Smooth muscle cell (in vitro differentiated cells): Measurements from ENCODE around the gene DGKH. TPM values are rescaled to one million over a fixed set of nuclear protein-coding genes. Genes with fewer than 3 reads are reported as not detected.

Experiments
- DNase-seq: peaks from one replicate; lab custom pipeline; 2025; ENCODE audit not compliant: unreplicated experiment; lab: John Stamatoyannopoulos, UW
- H2AFZ ChIP-seq: fragments of 200-600 bp; sonication (generic); 2 replicates; pipeline ENCODE4 v1.6.0; 2016; ENCODE audit warnings: antibody characterized with exemption, low read depth, mild to moderate bottlenecking
- H3F3A ChIP-seq: fragments of 200-600 bp; sonication (generic); 2 replicates; pipeline ENCODE4 v1.6.0; 2017; ENCODE audit warnings: antibody characterized with exemption, low read depth
- H3K27ac ChIP-seq: fragments of 200-600 bp; sonication (generic); 2 replicates; pipeline ENCODE4 v1.5.1; 2016; ENCODE audit warnings: low read depth, mild to moderate bottlenecking
- H3K27me3 ChIP-seq: fragments of 200-600 bp; sonication (generic); 2 replicates; pipeline ENCODE4 v1.6.1; 2016; ENCODE audit warnings: low read depth, mild to moderate bottlenecking
- H3K36me3 ChIP-seq: fragments of 200-600 bp; sonication (generic); 2 replicates; pipeline ENCODE4 v1.5.1; 2016; ENCODE audit warnings: low read depth
- H3K4me1 ChIP-seq: fragments of 200-600 bp; sonication (generic); 2 replicates; pipeline ENCODE4 v1.5.1; 2016; ENCODE audit warnings: low read depth
- H3K4me2 ChIP-seq: fragments of 200-600 bp; sonication (generic); 2 replicates; pipeline ENCODE4 v1.6.0; 2016; ENCODE audit warnings: mild to moderate bottlenecking
- H3K4me3 ChIP-seq: fragments of 200-600 bp; sonication (generic); 2 replicates; pipeline ENCODE4 v1.5.1; 2016; ENCODE audit warnings: mild to moderate bottlenecking
- H3K79me2 ChIP-seq: fragments of 200-600 bp; sonication (generic); 2 replicates; pipeline ENCODE4 v1.6.0; 2016; ENCODE audit warnings: low read depth, mild to moderate bottlenecking
- H3K9ac ChIP-seq: fragments of 200-600 bp; sonication (generic); 2 replicates; pipeline ENCODE4 v1.6.0; 2016; ENCODE audit warnings: low read depth
- H3K9me3 ChIP-seq: fragments of 200-600 bp; sonication (generic); replicated peaks from 2 replicates; pipeline ENCODE4 v1.5.1; 2016; ENCODE audit warnings: low read depth
- H4K20me1 ChIP-seq: fragments of 200-600 bp; sonication (generic); 2 replicates; pipeline ENCODE4 v1.6.0; 2016; ENCODE audit warnings: low read depth
- WGBS: methylation state at CpG from one replicate; pipeline ENCODE4 v1.1.7; 2016; ENCODE audit warnings: low lambda C conversion rate; 5-methylcytosine and 5-hydroxymethylcytosine counted together
- polyA plus RNA-seq: library from polyadenylated mRNA; unstranded; fragments of >200 nt; fragmentation: Nextera tagmentation; extraction: Ambion mirVana; gene quantifications from 2 replicates; pipeline ENCODE4 v1.2.1, GENCODE V29; 2016
- total RNA-seq: library from RNA; depleted of rRNA; stranded (reverse); fragments of >200 nt; gene quantifications from 2 replicates; pipeline ENCODE4 v1.2.3, GENCODE V29; 2014
- TF ChIP-seq, protein P1 (sequence below): fragments of 200-600 bp; sonication (generic); IDR thresholded peaks from 2 replicates; pipeline ENCODE4 v1.5.1; 2017; ENCODE audit warnings: borderline replicate concordance, mild to moderate bottlenecking, antibody characterized with exemption; ENCODE audit not compliant: insufficient read depth, poor library complexity, severe bottlenecking

DGKH gene
- total and polyA plus RNA-seq, 2 experiments from 2014 or later = 1.3 to 6.8 TPM

DNA sequence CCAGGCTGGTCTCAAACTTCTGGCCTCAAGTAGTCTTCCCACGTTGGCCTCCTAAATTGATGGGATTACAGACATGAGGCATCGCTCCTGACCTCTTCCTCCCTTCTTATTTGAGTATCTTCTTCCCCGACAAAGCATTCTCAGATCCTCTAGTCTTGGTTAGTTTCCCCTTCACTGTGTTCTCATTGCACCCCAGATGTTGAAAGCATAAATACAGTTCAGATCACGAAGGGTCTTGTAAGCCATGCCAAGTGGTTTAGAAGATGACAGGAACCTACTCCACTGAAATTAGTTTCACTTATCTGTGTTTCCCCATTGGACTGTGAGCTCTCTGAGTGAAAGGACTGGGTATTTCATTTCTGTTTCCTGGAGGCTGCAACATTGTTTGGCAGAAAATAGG is 100.7 kb downstream of the DGKH start:
- no peak overlapping the region for H3K27ac ChIP-seq
- DNase-seq = no peak
- H3K4me3 ChIP-seq = no peak overlapping the region
- H3K9ac ChIP-seq = no peak overlapping the region
- H4K20me1 ChIP-seq = no peaks in the 10 kb centered on the region
- H3K9me3 ChIP-seq = no peaks in the 10 kb centered on the region
- no peak overlapping the region for H2AFZ ChIP-seq
- H3K27me3 ChIP-seq = no peaks in the 10 kb centered on the region
- H3K79me2 ChIP-seq = no peaks in the 10 kb centered on the region
- H3K36me3 ChIP-seq = no peaks in the 10 kb centered on the region
- H3F3A ChIP-seq = no peaks in the 10 kb centered on the region
- H3K4me1 ChIP-seq = peaks cover 13% of the 10 kb centered on the region
- TF ChIP-seq, protein P1, sequence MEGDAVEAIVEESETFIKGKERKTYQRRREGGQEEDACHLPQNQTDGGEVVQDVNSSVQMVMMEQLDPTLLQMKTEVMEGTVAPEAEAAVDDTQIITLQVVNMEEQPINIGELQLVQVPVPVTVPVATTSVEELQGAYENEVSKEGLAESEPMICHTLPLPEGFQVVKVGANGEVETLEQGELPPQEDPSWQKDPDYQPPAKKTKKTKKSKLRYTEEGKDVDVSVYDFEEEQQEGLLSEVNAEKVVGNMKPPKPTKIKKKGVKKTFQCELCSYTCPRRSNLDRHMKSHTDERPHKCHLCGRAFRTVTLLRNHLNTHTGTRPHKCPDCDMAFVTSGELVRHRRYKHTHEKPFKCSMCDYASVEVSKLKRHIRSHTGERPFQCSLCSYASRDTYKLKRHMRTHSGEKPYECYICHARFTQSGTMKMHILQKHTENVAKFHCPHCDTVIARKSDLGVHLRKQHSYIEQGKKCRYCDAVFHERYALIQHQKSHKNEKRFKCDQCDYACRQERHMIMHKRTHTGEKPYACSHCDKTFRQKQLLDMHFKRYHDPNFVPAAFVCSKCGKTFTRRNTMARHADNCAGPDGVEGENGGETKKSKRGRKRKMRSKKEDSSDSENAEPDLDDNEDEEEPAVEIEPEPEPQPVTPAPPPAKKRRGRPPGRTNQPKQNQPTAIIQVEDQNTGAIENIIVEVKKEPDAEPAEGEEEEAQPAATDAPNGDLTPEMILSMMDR = no peak
- 91% methylated on average over 4 of the region's 4 CpGs for WGBS
- H3K4me2 ChIP-seq = no peak overlapping the region

DNA sequence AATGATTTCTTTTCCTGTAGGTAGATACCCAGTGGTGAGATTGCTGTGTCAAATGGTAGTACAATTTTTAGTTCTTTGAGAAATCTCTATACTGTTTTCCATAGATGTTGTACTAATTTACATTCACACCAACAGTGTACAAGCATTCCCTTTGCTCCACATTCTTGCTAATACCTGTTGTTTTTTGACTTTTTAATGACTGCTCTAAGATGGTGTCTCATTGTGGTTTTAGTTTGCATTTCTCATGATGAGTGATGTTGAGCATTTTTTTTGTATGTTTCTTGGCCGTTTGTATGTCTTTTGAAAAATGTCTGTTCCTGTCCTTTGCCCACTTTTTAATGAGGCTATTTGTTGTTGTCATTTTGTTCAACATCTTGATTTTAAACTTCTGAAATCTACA is 103.3 kb downstream of the DGKH start:
- H3K27ac ChIP-seq = no peak overlapping the region
- H3F3A ChIP-seq = no peaks in the 10 kb centered on the region
- H2AFZ ChIP-seq = no peak overlapping the region
- no peak for DNase-seq
- H3K79me2 ChIP-seq = no peaks in the 10 kb centered on the region
- H3K27me3 ChIP-seq = no peaks in the 10 kb centered on the region
- no peak overlapping the region for H3K4me2 ChIP-seq
- no peak overlapping the region for H3K4me3 ChIP-seq
- H3K36me3 ChIP-seq = peaks cover 6% of the 10 kb centered on the region
- peaks cover 13% of the 10 kb centered on the region for H3K4me1 ChIP-seq
- no peak overlapping the region for H3K9ac ChIP-seq
- WGBS = 66% methylated on average over 1 of the region's 1 CpG
- TF ChIP-seq, protein P1 = no peak
- no peaks in the 10 kb centered on the region for H4K20me1 ChIP-seq
- no peaks in the 10 kb centered on the region for H3K9me3 ChIP-seq

DNA sequence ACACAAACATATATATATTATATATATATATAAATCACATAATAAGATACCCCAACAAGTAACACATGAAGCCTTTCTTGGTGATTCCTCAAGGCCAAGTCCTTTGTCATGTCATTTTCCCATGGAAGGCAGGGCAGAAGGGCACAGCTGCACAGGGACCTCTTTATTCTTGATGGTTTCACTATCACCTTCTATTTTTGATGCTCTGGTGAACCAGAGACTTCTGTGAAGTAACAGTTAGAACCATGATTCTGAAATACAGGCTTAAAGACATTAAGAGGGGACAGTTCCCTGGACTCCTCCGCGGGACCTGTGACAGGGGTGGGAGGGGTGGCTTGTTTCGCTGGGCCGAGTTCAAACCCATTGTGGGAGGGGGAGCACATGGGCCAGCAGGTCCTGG is 104.0 kb downstream of the DGKH start:
- Histone ChIP-seq H3K9ac (no peak overlapping the region), H3K79me2 (no peaks in the 10 kb centered on the region), H3K4me1 (peaks cover 13% of the 10 kb centered on the region), H3F3A (no peaks in the 10 kb centered on the region), H3K4me2 (peak overlapping the region; percentile 34), H3K36me3 (peaks cover 6% of the 10 kb centered on the region), H2AFZ (no peak overlapping the region), H3K4me3 (no peak overlapping the region), H3K9me3 (no peaks in the 10 kb centered on the region), H3K27ac (no peak overlapping the region), H3K27me3 (no peaks in the 10 kb centered on the region), H4K20me1 (no peaks in the 10 kb centered on the region)
- WGBS = 91% methylated on average over 4 of the region's 4 CpGs
- TF ChIP-seq, protein P1 = no peak
- no peak for DNase-seq

DNA sequence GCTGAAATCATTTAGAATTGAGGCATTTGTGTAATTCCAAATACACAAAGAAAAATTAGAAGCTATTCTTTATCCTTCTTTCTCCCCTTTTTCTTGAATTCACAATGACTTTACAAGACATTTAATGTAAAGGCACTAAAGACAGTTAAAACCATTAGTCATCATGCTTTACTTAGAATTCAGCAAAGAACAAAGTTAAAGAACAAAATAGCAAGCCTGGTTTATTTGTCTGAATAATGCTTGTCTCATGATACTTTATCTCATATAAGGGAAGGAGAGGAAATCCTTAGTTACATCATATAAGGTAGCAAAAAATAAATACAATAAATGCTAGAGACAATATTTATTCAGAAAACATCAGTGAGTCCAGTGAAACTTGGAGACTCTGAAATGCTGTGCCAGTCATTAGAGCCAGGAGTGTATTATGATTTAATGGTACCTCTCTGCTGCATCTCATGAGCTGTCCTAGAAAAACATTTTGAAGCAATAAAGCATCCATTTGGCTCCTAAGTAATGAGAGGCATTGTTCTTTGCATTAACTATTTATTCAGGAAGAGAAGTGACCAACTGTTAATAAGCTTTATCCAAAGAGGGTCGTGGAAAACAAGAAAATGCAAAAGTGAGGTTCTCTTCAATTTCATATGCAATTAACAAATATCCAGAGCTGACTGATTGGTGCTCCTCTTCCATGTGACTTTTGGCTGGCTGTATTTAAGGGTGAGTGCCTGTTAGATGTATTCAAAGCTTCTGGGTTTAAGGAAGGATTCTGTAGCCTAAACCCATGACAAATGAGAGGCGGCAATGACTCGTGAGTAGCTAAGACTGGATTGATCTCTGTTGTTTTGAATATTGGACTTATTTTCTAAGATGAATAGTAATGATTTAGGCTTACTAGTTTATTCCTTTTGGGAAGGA is 105.0 kb downstream of the DGKH start:
- no peaks in the 10 kb centered on the region for H3K9me3 ChIP-seq
- H4K20me1 ChIP-seq = no peaks in the 10 kb centered on the region
- H3K36me3 ChIP-seq = peaks cover 6% of the 10 kb centered on the region
- no peak for DNase-seq
- peaks cover 13% of the 10 kb centered on the region for H3K4me1 ChIP-seq
- peak overlapping the region; percentile 4 for H3K27ac ChIP-seq
- TF ChIP-seq, protein P1 = no peak
- H3F3A ChIP-seq = no peaks in the 10 kb centered on the region
- H3K9ac ChIP-seq = no peak overlapping the region
- H3K4me2 ChIP-seq = peak overlapping the region; percentile 34
- no peak overlapping the region for H3K4me3 ChIP-seq
- no peaks in the 10 kb centered on the region for H3K79me2 ChIP-seq
- no peaks in the 10 kb centered on the region for H3K27me3 ChIP-seq
- no peak overlapping the region for H2AFZ ChIP-seq
- 52% methylated on average over 3 of the region's 3 CpGs for WGBS
